ENCODE results near the gene TRAPPC5. TPM values are rescaled to one million over a fixed set of nuclear protein-coding genes. Genes with fewer than 3 reads are reported as not detected.

Gene TRAPPC5
- total RNA-seq, 1 experiment from 2014 or later: 101 TPM

DNA sequence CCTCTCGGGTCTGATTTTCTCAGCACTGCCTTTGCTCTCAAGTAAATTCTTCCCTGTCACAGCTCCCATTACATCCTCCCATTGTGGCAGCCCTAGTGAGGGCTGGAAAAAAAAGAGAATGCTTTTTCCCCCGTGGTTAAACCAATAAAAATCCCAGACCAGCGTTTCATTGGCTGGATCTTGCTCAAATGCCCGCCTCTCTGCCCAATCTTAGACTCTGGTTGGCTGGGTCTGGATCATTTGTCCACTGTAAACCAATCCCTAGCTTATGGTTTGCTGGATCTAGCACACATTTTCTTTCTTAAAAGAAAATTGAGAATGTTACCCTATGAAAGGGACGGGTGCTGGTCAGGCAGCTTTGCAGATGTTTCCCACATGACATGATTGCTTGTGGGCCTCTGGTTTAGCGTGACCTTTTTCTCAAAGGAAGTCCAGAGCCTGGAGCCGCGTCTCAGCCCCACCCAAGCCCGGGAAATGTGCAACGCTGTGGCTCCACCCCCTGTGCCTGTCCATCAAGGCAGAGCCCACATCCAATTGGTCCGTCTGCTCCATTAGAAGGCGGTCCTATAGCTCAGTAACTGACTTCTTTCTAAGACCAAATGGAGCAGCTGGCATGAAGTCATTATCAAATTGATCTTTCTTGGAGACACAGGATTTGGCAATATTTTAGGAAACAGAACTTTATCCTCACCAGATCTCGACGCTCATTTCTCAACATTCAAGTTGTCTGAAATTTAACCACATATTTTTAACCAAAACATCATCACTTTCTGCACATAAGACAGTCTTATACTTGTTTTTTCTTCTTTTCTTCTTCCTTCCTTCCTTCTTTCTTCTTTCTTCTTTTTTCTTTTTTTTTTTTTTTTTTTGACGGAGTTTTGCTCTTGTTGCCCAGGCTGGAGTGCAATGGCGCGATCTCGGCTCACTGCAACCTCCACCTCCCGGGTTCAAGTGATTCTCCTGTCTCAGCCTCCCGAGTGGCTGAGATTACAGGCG, 6.3 kb upstream of the TRAPPC5 start:
- RAD21 ChIA-PET (ENCODE audit: low non-redundant PET in 1 of 2, low total read pairs in 2 of 2, uncharacterized antibody in 2 of 2, unreplicated experiment in 2 of 2): interaction anchor here in 1 of 2 experiments (0.7 kb wide), 1 partner anchor 106 kb away, joined by 3 read pairs; no protein-coding TSS in a partner anchor
- H3K4me2 ChIP-seq (ENCODE audit: low read length): peak overlapping the region; percentile 44

DNA sequence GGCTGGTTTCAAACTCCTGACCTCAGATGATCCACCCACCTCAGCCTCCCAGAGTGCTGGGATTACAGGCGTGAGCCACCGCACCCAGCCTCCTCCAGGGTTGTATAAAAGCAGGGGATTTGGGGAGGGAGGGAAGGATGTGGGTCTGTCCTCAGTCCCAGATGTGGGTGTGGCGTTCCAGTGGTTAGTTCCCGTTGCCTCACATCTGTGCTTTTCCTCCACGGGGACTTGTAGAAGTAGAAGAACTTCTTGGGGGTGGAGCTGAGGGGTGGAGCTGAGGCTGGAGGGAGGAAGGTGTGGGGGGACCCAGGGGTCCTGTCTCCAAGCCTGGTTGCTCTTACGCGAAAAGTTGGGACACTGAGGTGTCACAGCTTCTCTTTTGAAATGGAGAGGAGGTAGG, 4.3 kb upstream of the TRAPPC5 start:
- DNase-seq (ENCODE audit: low read depth, low spot score) (no peak), ATAC-seq (no peak)
- no peak overlapping the region for H3K4me2 ChIP-seq (ENCODE audit: low read length)
- no TSS peak for BruUV-seq (replicated peaks)
- no peak overlapping the region for H2AFZ ChIP-seq (ENCODE audit: low read depth, low read length, poor library complexity, severe bottlenecking)
- RAD21 ChIA-PET (ENCODE audit: low non-redundant PET in 1 of 2, low total read pairs in 2 of 2, uncharacterized antibody in 2 of 2, unreplicated experiment in 2 of 2): no interaction called here
- CTCF ChIA-PET: interaction anchor here (1.7 kb wide), 1 partner anchor 108 kb away, joined by 5 read pairs; no protein-coding TSS in a partner anchor
- H3K36me3 ChIP-seq (ENCODE audit: control insufficient read depth in 1 of 2, insufficient read depth in 2 of 2, low read length in 2 of 2): no peaks in the 10 kb centered on the region
- H3K9me2 ChIP-seq (ENCODE audit: insufficient read depth): no peaks in the 10 kb centered on the region
- H3K4me1 ChIP-seq (ENCODE audit: control insufficient read depth in 1 of 2, insufficient read depth in 2 of 2, low read length in 2 of 2): peaks cover 3 to 28% of the 10 kb centered on the region in 2 experiments; a peak in 3 of 4 replicates
- peaks cover 0 to 3% of the 10 kb centered on the region in 2 experiments; a peak in 1 of 4 replicates for H3K9me3 ChIP-seq (ENCODE audit: control insufficient read depth in 1 of 2, insufficient read depth in 1 of 2, low read depth in 1 of 2, low read length in 2 of 2)
- H3K27ac ChIP-seq (ENCODE audit: low read depth, low read length): no peak overlapping the region
- no peaks in the 10 kb centered on the region for H4K20me1 ChIP-seq (ENCODE audit: insufficient read depth)
- H3K9ac ChIP-seq (ENCODE audit: low read length): no peak overlapping the region
- peaks cover 7% of the 10 kb centered on the region; the same call in 1 of the 2 replicates for H3K79me2 ChIP-seq (ENCODE audit: insufficient read depth, low read length)
- no peaks in the 10 kb centered on the region for H3K27me3 ChIP-seq (ENCODE audit: insufficient read depth, low read length)
- POLR2A ChIA-PET: no interaction called here
- H3K4me3 ChIP-seq (replicated peaks in 1 of 2; ENCODE audit: low read depth in 1 of 2, low read length in 2 of 2): no peak overlapping the region
- intact Hi-C loops (cut with micrococcal nuclease): no loop called here
- TF ChIP-seq SP1 (IDR thresholded peaks at IDR 0.05; ENCODE audit: low read depth) (no peak), YY1 (IDR thresholded peaks at IDR 0.05; ENCODE audit: extremely low read depth, insufficient replicate concordance, low read depth, low read length) (no peak), ELF1 (IDR thresholded peaks at IDR 0.05; ENCODE audit: borderline replicate concordance, low read depth) (no peak), FOSL1 (IDR thresholded peaks at IDR 0.05; ENCODE audit: low read depth) (no peak), RAD21 (IDR thresholded peaks at IDR 0.05; ENCODE audit: low read depth) (no peak), POLR2A (IDR thresholded peaks at IDR 0.05; ENCODE audit: borderline replicate concordance, extremely low read depth, insufficient read depth, insufficient read length) (no peak), CEBPB (IDR thresholded peaks at IDR 0.05; ENCODE audit: low read depth) (no peak), EZH2phosphoT487 (IDR thresholded peaks at IDR 0.05; ENCODE audit: borderline replicate concordance) (no peak), ZNF274 (IDR thresholded peaks at IDR 0.05; ENCODE audit: low read depth, low read length) (no peak)
- TF ChIP-seq, protein P1, sequence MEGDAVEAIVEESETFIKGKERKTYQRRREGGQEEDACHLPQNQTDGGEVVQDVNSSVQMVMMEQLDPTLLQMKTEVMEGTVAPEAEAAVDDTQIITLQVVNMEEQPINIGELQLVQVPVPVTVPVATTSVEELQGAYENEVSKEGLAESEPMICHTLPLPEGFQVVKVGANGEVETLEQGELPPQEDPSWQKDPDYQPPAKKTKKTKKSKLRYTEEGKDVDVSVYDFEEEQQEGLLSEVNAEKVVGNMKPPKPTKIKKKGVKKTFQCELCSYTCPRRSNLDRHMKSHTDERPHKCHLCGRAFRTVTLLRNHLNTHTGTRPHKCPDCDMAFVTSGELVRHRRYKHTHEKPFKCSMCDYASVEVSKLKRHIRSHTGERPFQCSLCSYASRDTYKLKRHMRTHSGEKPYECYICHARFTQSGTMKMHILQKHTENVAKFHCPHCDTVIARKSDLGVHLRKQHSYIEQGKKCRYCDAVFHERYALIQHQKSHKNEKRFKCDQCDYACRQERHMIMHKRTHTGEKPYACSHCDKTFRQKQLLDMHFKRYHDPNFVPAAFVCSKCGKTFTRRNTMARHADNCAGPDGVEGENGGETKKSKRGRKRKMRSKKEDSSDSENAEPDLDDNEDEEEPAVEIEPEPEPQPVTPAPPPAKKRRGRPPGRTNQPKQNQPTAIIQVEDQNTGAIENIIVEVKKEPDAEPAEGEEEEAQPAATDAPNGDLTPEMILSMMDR (IDR thresholded peaks at IDR 0.05 in 2 of 3, conservative IDR thresholded peaks at IDR 0.05 in 1 of 3; ENCODE audit: borderline replicate concordance in 1 of 3, insufficient read depth in 1 of 3, low read depth in 2 of 3, low read length in 2 of 3): no peak
- TF ChIP-seq, protein P2, sequence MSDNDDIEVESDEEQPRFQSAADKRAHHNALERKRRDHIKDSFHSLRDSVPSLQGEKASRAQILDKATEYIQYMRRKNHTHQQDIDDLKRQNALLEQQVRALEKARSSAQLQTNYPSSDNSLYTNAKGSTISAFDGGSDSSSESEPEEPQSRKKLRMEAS (IDR thresholded peaks at IDR 0.05): no peak
- TF ChIP-seq, protein P3, sequence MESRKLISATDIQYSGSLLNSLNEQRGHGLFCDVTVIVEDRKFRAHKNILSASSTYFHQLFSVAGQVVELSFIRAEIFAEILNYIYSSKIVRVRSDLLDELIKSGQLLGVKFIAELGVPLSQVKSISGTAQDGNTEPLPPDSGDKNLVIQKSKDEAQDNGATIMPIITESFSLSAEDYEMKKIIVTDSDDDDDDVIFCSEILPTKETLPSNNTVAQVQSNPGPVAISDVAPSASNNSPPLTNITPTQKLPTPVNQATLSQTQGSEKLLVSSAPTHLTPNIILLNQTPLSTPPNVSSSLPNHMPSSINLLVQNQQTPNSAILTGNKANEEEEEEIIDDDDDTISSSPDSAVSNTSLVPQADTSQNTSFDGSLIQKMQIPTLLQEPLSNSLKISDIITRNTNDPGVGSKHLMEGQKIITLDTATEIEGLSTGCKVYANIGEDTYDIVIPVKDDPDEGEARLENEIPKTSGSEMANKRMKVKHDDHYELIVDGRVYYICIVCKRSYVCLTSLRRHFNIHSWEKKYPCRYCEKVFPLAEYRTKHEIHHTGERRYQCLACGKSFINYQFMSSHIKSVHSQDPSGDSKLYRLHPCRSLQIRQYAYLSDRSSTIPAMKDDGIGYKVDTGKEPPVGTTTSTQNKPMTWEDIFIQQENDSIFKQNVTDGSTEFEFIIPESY (IDR thresholded peaks at IDR 0.05; ENCODE audit: extremely low read depth, insufficient replicate concordance, low read length): no peak

More for the DNA sequence above, 6.3 kb upstream of the TRAPPC5 start:
- Histone ChIP-seq H3K27ac (ENCODE audit: low read depth, low read length) (no peak overlapping the region), H3K79me2 (ENCODE audit: insufficient read depth, low read length) (no peaks in the 10 kb centered on the region), H3K9me2 (ENCODE audit: insufficient read depth) (no peaks in the 10 kb centered on the region), H3K4me1 (ENCODE audit: control insufficient read depth in 1 of 2, insufficient read depth in 2 of 2, low read length in 2 of 2) (peaks cover 3 to 11% of the 10 kb centered on the region in 2 experiments; a peak in 3 of 4 replicates), H2AFZ (ENCODE audit: low read depth, low read length, poor library complexity, severe bottlenecking) (peak overlapping the region; percentile 71), H3K27me3 (ENCODE audit: insufficient read depth, low read length) (no peaks in the 10 kb centered on the region), H3K36me3 (ENCODE audit: control insufficient read depth in 1 of 2, insufficient read depth in 2 of 2, low read length in 2 of 2) (no peaks in the 10 kb centered on the region), H4K20me1 (ENCODE audit: insufficient read depth) (no peaks in the 10 kb centered on the region), H3K9me3 (ENCODE audit: control insufficient read depth in 1 of 2, insufficient read depth in 1 of 2, low read depth in 1 of 2, low read length in 2 of 2) (peaks cover 0 to 3% of the 10 kb centered on the region in 2 experiments; a peak in 1 of 4 replicates), H3K4me3 (replicated peaks in 1 of 2; ENCODE audit: low read depth in 1 of 2, low read length in 2 of 2) (no peak overlapping the region), H3K9ac (ENCODE audit: low read length) (no peak overlapping the region)
- CTCF ChIA-PET: interaction anchor here (1.5 kb wide), 1 partner anchor 106 kb away, joined by 8 read pairs; no protein-coding TSS in a partner anchor
- POLR2A ChIA-PET: interaction anchor here (0.8 kb wide), 1 partner anchor 179 kb away, joined by 3 read pairs; no protein-coding TSS in a partner anchor
- DNase-seq (ENCODE audit: low read depth, low spot score) (peak; percentile 72), ATAC-seq (peak; percentile 99)
- TF ChIP-seq TCF7L2 (IDR thresholded peaks at IDR 0.05; ENCODE audit: borderline replicate concordance, extremely low read depth, insufficient read depth, insufficient read length) (no peak), SP1 (IDR thresholded peaks at IDR 0.05; ENCODE audit: low read depth) (peak; percentile 38; the same call in 1 of the 2 replicates)
- BruUV-seq (replicated peaks): no TSS peak
- intact Hi-C loops (cut with micrococcal nuclease): no loop called here
